ENCODE results near the gene NTN5.

The NTN5 gene

GRCh38 chr19:48615231-48616040 is 57.4 kb downstream of the NTN5 start:
- DNase-seq (ENCODE audit: low read depth, low spot score), result no peak

- DNase-seq (ENCODE audit: low read depth, low spot score), result no peak
Measured at GRCh38 chr19:48614436-48615230, 58.2 kb downstream of the NTN5 start, which contains the start of gene FAM83E. FAM83E (minus strand) TSS chr19:48615076; CDS start chr19:48613372, 1,704 bp downstream.

DNA sequence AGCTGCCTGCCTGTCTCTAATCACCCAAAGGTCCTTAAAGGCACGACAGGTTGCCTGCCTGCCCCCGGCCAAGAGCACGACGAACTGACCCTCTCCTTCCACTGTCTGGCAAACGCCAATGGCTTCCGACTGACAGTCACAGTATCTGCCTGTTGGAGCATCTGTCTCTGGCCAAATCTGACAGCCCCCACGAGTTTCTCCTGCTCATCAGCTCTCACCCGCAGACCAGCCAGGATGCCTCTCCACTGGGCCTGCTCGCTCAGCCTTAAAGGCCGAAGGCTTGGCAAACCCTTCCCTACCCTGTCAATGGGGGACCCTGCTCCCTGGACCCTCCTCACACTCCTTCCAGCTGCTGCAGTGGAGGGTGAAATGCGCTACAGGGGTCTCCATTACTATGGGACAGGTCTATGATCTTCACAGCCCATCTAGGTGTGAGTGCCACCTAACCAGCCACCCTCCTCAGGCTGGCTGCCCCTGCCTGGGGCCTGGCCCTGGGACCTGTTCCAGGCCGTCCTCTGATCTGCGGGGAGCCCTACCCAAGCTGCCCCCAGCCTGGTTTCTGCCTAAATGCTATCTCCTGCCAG is 58.9 kb downstream of the NTN5 start:
- no peak for DNase-seq (ENCODE audit: low read depth, low spot score)

DNA sequence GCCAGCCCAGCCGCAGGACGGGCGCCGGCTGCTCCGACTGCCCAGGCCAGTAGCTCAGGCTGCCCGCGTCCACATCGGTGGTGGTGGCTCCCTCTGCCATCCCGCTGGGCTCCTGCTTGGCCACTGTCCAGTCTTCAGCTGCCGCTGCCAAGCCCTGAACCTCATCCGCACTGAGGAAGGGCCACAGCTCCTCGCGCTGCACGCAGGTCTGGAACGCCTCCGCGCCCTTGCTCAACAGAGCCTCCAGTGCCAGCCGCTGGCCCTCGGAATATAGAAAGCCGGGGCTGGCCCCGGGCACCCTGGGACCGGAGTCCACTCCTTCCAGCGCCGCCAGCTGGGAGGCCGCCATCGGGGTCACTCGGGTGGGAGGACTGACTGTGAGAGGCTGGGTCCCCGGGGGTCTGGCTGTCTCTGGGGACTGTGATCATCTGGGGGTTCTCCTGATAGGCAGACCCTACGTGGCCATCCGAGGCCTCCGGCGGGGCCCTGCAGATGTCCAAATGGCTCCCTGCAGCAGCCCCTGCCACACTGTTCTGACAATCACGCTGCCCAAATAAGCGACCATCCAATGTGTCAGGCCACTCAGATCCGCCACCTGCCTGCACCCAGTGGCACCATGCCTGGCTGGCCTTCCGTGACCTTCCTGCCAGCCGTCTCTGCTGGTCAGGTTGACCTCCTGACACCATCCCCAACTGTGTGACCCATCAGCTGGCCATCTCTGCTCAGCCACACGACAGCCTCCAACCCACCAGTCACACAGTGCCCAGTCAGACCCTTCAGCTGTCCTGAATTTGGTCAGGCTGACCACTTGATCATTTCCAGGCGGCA is 59.6 kb downstream of the NTN5 start:
- no peak for DNase-seq (ENCODE audit: low read depth, low spot score)

GRCh38 chr19:48611872-48612271 is 60.9 kb downstream of the NTN5 start:
- no peak for DNase-seq (ENCODE audit: low read depth, low spot score)
